ENCODE measurements around the gene HDAC9. TPM values are rescaled to one million over a fixed set of nuclear protein-coding genes. Genes with fewer than 3 reads are reported as not detected.

Gene HDAC9
- total and polyA plus RNA-seq, 2 donors, result 3.3 to 61.6 TPM

DNA sequence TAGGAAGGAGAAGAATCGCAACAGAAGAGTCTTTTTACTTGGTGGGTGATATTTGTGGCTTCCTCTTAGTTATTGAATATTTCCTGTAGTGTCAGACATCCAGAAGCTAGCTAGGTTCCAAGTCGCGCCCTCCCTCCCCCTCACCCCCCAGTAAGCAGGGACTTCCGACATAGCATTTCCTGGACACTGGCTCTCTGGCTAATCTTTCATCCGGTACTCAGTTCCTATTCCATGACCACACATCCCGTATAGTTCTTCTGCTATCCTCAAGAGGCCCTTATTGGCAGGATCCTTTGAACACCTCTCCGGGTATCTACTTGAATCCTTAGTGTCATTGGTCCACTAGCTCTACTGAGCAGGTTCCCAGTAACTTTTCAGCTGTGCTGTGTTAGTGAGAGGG, 167.8 kb downstream of the HDAC9 start:
- H3K27ac ChIP-seq (ENCODE audit: low read depth), result no peak overlapping the region
- H3K36me3 ChIP-seq (ENCODE audit: insufficient read depth), result no peaks in the 10 kb centered on the region
- DNase-seq (ENCODE audit: extremely low spot score), result no peak
- H3K4me1 ChIP-seq (ENCODE audit: insufficient read depth), result no peaks in the 10 kb centered on the region
- 88% methylated on average over 7 of the region's 7 CpGs for WGBS
- H3K4me3 ChIP-seq (ENCODE audit: low read depth, low read length), result no peak overlapping the region

DNA sequence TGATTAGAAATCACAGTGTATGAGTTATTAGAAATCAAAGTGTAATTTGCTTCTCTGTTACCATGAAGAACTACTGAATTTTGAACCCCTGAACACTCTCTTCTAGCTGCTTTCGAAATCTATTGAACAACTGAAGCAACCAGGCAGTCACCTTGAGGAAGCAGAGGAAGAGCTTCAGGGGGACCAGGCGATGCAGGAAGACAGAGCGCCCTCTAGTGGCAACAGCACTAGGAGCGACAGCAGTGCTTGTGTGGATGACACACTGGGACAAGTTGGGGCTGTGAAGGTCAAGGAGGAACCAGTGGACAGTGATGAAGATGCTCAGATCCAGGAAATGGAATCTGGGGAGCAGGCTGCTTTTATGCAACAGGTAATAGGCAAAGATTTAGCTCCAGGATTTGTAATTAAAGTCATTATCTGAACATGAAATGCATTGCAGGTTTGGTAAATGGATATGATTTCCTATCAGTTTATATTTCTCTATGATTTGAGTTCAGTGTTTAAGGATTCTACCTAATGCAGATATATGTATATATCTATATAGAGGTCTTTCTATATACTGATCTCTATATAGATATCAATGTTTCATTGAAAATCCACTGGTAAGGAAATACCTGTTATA, 170.7 kb downstream of the HDAC9 start:
- H3K36me3 ChIP-seq (ENCODE audit: insufficient read depth), result no peaks in the 10 kb centered on the region
- WGBS, result 30% methylated on average over 4 of the region's 4 CpGs

DNA sequence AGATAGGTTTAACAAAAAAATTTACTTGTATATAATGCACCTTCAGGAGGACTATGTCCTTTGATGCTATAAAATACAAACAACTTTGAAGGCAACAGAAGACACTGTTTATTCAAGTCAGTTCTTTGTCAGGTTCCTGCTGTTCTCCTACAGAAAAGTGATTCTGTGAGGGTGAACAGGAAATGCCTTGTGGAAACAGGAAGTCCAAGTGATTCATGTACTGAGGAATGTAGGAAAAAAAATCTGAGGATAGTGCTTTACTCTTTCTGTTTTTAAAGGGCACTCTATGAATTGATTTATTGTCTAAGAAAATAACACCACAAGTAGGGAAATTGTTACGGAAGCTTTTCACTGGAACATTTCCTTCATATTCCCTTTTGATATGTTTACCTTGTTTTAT, 171.9 kb downstream of the HDAC9 start:
- DNase-seq (ENCODE audit: extremely low spot score), result no peak
- Histone ChIP-seq H3K27ac (ENCODE audit: low read depth) (no peak overlapping the region), H3K4me3 (ENCODE audit: low read depth, low read length) (no peak overlapping the region), H3K36me3 (ENCODE audit: insufficient read depth) (no peaks in the 10 kb centered on the region), H3K4me1 (ENCODE audit: insufficient read depth) (no peaks in the 10 kb centered on the region)
- WGBS, result 42% methylated on average over 1 of the region's 1 CpG

More for the DNA sequence above, 170.7 kb downstream of the HDAC9 start:
- H3K4me1 ChIP-seq (ENCODE audit: insufficient read depth), result no peaks in the 10 kb centered on the region
- no peak overlapping the region for H3K27ac ChIP-seq (ENCODE audit: low read depth)
- H3K4me3 ChIP-seq (ENCODE audit: low read depth, low read length), result no peak overlapping the region
- no peak for DNase-seq (ENCODE audit: extremely low spot score)

DNA sequence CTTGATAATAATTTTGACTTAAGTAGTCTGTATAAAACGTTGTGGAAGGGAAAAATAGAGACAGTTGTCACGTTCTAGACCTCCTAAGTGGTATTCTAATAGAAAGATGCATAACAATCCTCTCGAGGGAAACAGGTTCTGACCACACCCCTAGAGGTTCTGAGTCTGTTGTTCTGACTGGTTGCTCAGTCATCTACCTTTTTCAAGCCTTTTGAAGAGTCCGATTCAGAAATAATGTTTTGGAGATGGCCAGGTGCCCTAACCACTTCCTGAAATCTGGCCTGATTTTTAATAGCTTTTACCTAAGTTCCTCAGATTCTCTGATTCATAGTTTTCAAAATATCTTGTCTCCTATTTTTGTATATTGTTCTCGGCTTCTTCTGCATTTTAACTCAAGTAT, 175.6 kb downstream of the HDAC9 start:
- Histone ChIP-seq H3K4me1 (ENCODE audit: insufficient read depth) (no peaks in the 10 kb centered on the region), H3K4me3 (ENCODE audit: low read depth, low read length) (no peak overlapping the region), H3K27ac (ENCODE audit: low read depth) (no peak overlapping the region), H3K36me3 (ENCODE audit: insufficient read depth) (no peaks in the 10 kb centered on the region)
- WGBS, result 77% methylated on average over 5 of the region's 5 CpGs
- DNase-seq (ENCODE audit: extremely low spot score), result no peak

DNA sequence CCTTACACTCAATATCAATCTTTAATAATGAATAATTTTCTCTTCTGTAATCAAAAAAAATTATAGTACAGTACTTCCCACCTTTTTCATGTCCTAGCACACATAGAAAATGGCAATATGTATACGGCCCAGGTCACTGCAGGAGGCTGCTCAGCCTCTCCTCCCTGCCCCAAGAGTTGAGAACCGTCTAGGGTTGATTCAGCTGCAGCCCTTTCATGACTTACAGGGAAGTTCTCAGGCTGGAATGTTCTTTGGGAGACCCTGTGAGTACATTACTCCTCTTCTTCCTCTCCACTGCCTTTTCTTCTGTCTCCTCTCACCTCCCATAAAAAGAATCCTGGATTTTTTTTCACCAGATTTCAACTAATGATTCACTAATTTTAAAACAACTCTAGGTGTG, 180.0 kb downstream of the HDAC9 start:
- Histone ChIP-seq H3K4me3 (ENCODE audit: low read depth, low read length) (no peak overlapping the region), H3K27ac (ENCODE audit: low read depth) (no peak overlapping the region), H3K36me3 (ENCODE audit: insufficient read depth) (no peaks in the 10 kb centered on the region), H3K4me1 (ENCODE audit: insufficient read depth) (no peaks in the 10 kb centered on the region)
- 83% methylated on average over 2 of the region's 2 CpGs for WGBS
- no peak for DNase-seq (ENCODE audit: extremely low spot score)

- H3K4me3 ChIP-seq (ENCODE audit: low read depth, low read length), result no peak overlapping the region
- 100% methylated on average over 1 of the region's 1 CpG for WGBS
- no peaks in the 10 kb centered on the region for H3K4me1 ChIP-seq (ENCODE audit: insufficient read depth)
- no peaks in the 10 kb centered on the region for H3K36me3 ChIP-seq (ENCODE audit: insufficient read depth)
- H3K27ac ChIP-seq (ENCODE audit: low read depth), result no peak overlapping the region
- no peak for DNase-seq (ENCODE audit: extremely low spot score)
Measured at GRCh38 chr7:18679261-18679660, 183.7 kb downstream of the HDAC9 start.

DNA sequence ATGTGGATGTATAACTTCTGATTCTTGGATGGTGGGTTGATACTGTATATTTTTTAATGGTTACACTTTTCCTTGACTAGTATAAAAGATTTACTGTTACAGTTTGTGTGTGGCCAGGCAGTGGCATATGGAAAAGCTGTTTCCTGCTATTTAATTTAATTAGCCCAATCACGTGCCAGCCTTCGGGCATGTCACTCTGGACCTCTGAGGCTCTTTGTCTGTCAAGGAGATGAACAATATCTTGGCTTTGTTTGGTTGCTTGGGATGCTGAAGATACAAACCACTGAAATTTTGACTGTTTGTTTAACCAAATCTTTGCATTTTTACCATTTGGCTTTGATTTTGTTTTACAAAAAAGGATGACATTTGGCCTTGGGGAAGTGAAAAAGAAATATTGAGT, 185.0 kb downstream of the HDAC9 start:
- WGBS, result 77% methylated on average over 2 of the region's 2 CpGs
- no peaks in the 10 kb centered on the region for H3K4me1 ChIP-seq (ENCODE audit: insufficient read depth)
- no peak overlapping the region for H3K27ac ChIP-seq (ENCODE audit: low read depth)
- DNase-seq (ENCODE audit: extremely low spot score), result no peak
- H3K4me3 ChIP-seq (ENCODE audit: low read depth, low read length), result no peak overlapping the region
- H3K36me3 ChIP-seq (ENCODE audit: insufficient read depth), result no peaks in the 10 kb centered on the region

DNA sequence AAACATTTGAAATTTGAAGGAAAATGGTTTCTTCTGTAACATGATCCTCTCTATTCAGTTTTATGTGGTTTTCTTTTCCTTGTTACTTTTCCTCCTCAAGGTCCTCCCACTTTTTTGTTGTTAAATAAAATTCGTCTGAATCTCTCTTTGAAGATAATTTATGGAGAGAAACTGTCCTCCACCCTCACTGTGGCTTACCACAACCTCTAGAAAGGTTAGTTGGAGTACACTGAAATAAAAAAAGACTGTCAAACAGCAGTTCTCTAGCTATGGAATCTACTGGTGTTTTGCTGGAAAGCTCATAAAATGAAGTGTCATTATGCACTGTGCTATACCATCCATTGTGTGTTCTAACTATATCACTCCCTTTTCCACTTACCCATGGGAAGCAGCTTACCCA, 189.4 kb downstream of the HDAC9 start:
- no peak overlapping the region for H3K4me3 ChIP-seq (ENCODE audit: low read depth, low read length)
- H3K27ac ChIP-seq (ENCODE audit: low read depth), result no peak overlapping the region
- H3K36me3 ChIP-seq (ENCODE audit: insufficient read depth), result no peaks in the 10 kb centered on the region
- no peak for DNase-seq (ENCODE audit: extremely low spot score)
- WGBS, result 53% methylated on average over 1 of the region's 1 CpG
- no peaks in the 10 kb centered on the region for H3K4me1 ChIP-seq (ENCODE audit: insufficient read depth)

- DNase-seq (ENCODE audit: extremely low spot score), result no peak
- Histone ChIP-seq H3K36me3 (ENCODE audit: insufficient read depth) (no peaks in the 10 kb centered on the region), H3K4me1 (ENCODE audit: insufficient read depth) (no peaks in the 10 kb centered on the region), H3K27ac (ENCODE audit: low read depth) (no peak overlapping the region), H3K4me3 (ENCODE audit: low read depth, low read length) (no peak overlapping the region)
Measured at GRCh38 chr7:18685971-18686370, 190.4 kb downstream of the HDAC9 start.

DNA sequence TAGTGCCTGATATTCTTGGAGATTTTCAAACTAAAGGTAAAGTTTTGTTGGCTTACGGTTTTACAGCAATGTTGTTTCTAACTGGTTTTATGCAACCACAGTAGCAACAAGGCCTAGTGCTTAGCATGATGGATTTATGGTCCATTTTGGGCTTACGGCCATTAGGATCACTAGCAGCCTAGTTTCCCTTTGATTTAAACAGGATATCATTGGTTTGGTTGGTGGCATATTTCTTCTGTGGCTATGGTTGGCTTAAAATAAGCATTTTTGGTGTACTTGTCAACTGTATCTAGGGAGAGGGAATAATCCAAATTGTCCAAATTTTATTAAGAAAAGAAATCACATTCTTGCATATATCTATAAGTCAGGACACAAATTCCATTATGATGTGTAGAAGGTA, 194.0 kb downstream of the HDAC9 start:
- Histone ChIP-seq H3K4me1 (ENCODE audit: insufficient read depth) (no peaks in the 10 kb centered on the region), H3K27ac (ENCODE audit: low read depth) (no peak overlapping the region), H3K4me3 (ENCODE audit: low read depth, low read length) (no peak overlapping the region), H3K36me3 (ENCODE audit: insufficient read depth) (no peaks in the 10 kb centered on the region)
- WGBS, result 88% methylated on average over 2 of the region's 2 CpGs
- no peak for DNase-seq (ENCODE audit: extremely low spot score)

DNA sequence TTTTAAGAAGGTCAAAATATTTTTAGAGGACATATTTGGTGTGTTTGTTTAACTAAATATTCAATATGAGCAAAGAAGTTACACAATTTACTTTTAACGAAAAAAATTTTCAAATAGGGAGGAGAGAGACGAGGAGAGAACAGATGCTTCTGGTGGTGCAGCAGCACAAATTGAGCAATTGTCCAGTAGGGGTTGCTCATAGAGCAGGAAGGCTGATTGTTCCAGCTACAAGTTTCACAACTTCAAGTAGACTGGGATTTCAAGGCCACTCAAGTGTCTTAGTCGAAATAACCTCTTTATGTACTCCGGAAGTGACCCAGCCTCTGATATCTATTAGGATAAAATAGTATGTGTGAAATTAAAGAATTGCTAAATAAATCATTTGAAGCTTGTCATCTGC, 197.9 kb downstream of the HDAC9 start:
- Histone ChIP-seq H3K27ac (ENCODE audit: low read depth) (no peak overlapping the region), H3K36me3 (ENCODE audit: insufficient read depth) (no peaks in the 10 kb centered on the region), H3K4me1 (ENCODE audit: insufficient read depth) (no peaks in the 10 kb centered on the region), H3K4me3 (ENCODE audit: low read depth, low read length) (no peak overlapping the region)
- no peak for DNase-seq (ENCODE audit: extremely low spot score)
- WGBS, result 29% methylated on average over 4 of the region's 4 CpGs

GRCh38 chr7:18693816-18694215, 198.3 kb downstream of the HDAC9 start:
- 55% methylated on average over 2 of the region's 2 CpGs for WGBS
- no peaks in the 10 kb centered on the region for H3K4me1 ChIP-seq (ENCODE audit: insufficient read depth)
- H3K27ac ChIP-seq (ENCODE audit: low read depth), result no peak overlapping the region
- no peak for DNase-seq (ENCODE audit: extremely low spot score)
- H3K36me3 ChIP-seq (ENCODE audit: insufficient read depth), result no peaks in the 10 kb centered on the region
- H3K4me3 ChIP-seq (ENCODE audit: low read depth, low read length), result no peak overlapping the region

DNA sequence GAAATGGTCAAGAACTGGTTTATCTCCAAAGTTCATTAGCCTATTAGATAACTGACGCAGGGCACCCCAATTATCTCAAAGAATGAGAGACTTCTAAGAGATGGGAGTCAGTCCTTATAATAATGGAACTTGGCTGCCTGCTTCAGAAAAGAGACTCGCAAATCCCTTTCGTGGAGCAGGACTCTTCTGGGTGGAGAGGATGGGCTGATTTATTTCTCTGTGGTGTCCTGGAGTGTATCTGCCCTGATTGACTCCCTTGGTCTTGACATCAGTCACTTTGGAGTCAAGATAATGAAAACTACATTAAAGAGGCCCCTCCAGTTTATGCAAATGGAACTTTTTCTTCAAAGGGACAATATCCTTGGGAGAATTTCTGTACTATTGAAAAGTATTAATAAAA, 198.9 kb downstream of the HDAC9 start:
- H3K4me3 ChIP-seq (ENCODE audit: low read depth, low read length), result no peak overlapping the region
- no peak for DNase-seq (ENCODE audit: extremely low spot score)
- WGBS, result 82% methylated on average over 3 of the region's 3 CpGs

GRCh38 chr7:18694911-18695310, 199.4 kb downstream of the HDAC9 start:
- H3K4me3 ChIP-seq (ENCODE audit: low read depth, low read length), result no peak overlapping the region
- H3K4me1 ChIP-seq (ENCODE audit: insufficient read depth), result no peaks in the 10 kb centered on the region
- H3K36me3 ChIP-seq (ENCODE audit: insufficient read depth), result no peaks in the 10 kb centered on the region
- no peak for DNase-seq (ENCODE audit: extremely low spot score)
- no peak overlapping the region for H3K27ac ChIP-seq (ENCODE audit: low read depth)
- WGBS, result 41% methylated on average over 1 of the region's 1 CpG

More for the DNA sequence above, 198.9 kb downstream of the HDAC9 start:
- Histone ChIP-seq H3K27ac (ENCODE audit: low read depth) (no peak overlapping the region), H3K4me1 (ENCODE audit: insufficient read depth) (no peaks in the 10 kb centered on the region), H3K36me3 (ENCODE audit: insufficient read depth) (no peaks in the 10 kb centered on the region)

DNA sequence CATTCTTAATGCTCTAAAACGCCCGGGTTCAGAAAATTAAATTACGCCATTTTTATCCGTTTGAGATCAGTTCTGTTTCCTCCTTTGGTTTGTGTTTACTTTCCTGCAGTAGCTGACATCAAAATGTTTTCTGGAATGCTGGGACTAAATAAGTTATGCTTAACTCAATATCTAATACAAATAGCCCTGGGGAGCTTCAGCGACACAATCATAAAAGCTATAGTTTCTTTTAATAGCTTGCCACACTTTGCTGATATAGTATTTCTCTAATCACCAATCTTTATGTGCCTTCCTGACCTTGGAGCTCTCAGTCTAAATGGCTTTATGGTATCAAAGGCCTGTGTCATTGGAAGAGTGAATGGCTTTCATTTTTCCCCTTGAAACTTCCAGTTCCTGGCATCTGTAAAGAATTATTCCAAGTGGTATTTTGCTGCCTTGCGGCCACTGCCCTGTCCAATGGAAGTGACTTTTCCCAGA, 202.7 kb downstream of the HDAC9 start:
- Histone ChIP-seq H3K4me3 (ENCODE audit: low read depth, low read length) (no peak overlapping the region), H3K27ac (ENCODE audit: low read depth) (no peak overlapping the region), H3K4me1 (ENCODE audit: insufficient read depth) (no peaks in the 10 kb centered on the region), H3K36me3 (ENCODE audit: insufficient read depth) (no peaks in the 10 kb centered on the region)
- DNase-seq (ENCODE audit: extremely low spot score), result no peak
- WGBS, result 59% methylated on average over 6 of the region's 6 CpGs
